Muscle of arm (tissue), 12 donors: ENCODE results near the gene MBP. TPM values are rescaled to one million over a fixed set of nuclear protein-coding genes. Genes with fewer than 3 reads are reported as not detected.

Source experiments
- DNase-seq: peaks from one replicate; pipeline ENCODE4 v3.0.0-alpha.2; 2013
- polyA plus RNA-seq, 12 donors: library from polyadenylated mRNA; unstranded; fragments of 120-200 nt; gene quantifications; one replicate each; pipeline ENCODE4 v1.2.1, GENCODE V29; 2013; ENCODE audit not compliant: insufficient read length in 12 of 12

Gene MBP
- polyA plus RNA-seq, 12 donors, result 9.7 to 30.7 (median 17.5) TPM; not detected in 1

- DNase-seq, result no peak
Measured at GRCh38 chr18:77153404-77153803, 20.8 kb upstream of the MBP start.

- no peak for DNase-seq
Measured at GRCh38 chr18:77151772-77152520, 19.4 kb upstream of the MBP start.

- no peak for DNase-seq
Measured at GRCh38 chr18:77151033-77151771, 18.6 kb upstream of the MBP start.

- DNase-seq, result no peak
Measured at GRCh38 chr18:77150588-77150987, 18.0 kb upstream of the MBP start.

GRCh38 chr18:77148289-77148688 is 15.7 kb upstream of the MBP start:
- DNase-seq, result no peak

- no peak for DNase-seq
Measured at GRCh38 chr18:77147418-77147852, 14.9 kb upstream of the MBP start.

GRCh38 chr18:77146249-77147080 is 13.9 kb upstream of the MBP start:
- no peak for DNase-seq

GRCh38 chr18:77145364-77145901 is 12.8 kb upstream of the MBP start:
- DNase-seq, result no peak

- DNase-seq, result no peak
Measured at GRCh38 chr18:77144451-77145118, 12.0 kb upstream of the MBP start.

GRCh38 chr18:77144046-77144445 is 11.5 kb upstream of the MBP start:
- no peak for DNase-seq

- no peak for DNase-seq
Measured at GRCh38 chr18:77143196-77143595, 10.6 kb upstream of the MBP start.

- no peak for DNase-seq
Measured at GRCh38 chr18:77141401-77142118, 9.0 kb upstream of the MBP start.

GRCh38 chr18:77140439-77141109 is 8.0 kb upstream of the MBP start:
- no peak for DNase-seq

- no peak for DNase-seq
Measured at GRCh38 chr18:77140030-77140429, 7.4 kb upstream of the MBP start.

- DNase-seq, result no peak
Measured at GRCh38 chr18:77139619-77140018, 7.0 kb upstream of the MBP start.

GRCh38 chr18:77138270-77138669 is 5.7 kb upstream of the MBP start:
- DNase-seq, result no peak

GRCh38 chr18:77137851-77138250 is 5.3 kb upstream of the MBP start:
- no peak for DNase-seq

- no peak for DNase-seq
Measured at GRCh38 chr18:77136871-77137665, 4.5 kb upstream of the MBP start.

GRCh38 chr18:77136076-77136718 is 3.6 kb upstream of the MBP start:
- DNase-seq, result no peak
